ENCODE results near the gene SYCP2L. TPM values are rescaled to one million over a fixed set of nuclear protein-coding genes. Genes with fewer than 3 reads are reported as not detected.
A peak's percentile ranks its signal among the peaks of the same experiment; 100 is the strongest.

SYCP2L gene
- polyA plus RNA-seq, 1 donor (not counting 4 experiments of a cell fraction or from before 2014, with no cell fraction given): 1.3 TPM

DNA sequence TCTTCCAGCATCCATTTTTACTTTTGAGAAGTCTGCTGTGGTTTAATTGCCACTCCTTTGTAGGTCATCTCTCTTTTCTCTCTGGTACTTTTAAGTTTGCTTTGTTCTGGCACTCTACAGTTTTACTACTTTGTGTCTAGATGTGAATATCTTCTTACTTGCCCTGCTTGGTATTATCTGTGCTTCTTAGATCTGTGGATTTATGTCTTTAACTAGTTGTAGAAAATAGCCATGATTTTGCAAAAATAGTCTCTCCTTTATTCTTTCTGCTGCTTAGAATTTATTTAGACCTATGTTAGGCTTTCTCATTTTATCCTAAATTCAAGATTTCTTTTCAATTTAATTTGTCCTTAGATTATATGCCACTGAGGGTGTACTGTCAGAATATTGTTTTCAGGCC, 43.3 kb upstream of the SYCP2L start:
- Histone ChIP-seq H3K27ac (ENCODE audit: control insufficient read depth, insufficient read depth, low read length) (no peak overlapping the region), H3K9ac (ENCODE audit: control insufficient read depth, extremely low read depth, insufficient read depth, low read length) (no peak overlapping the region), H2AFZ (ENCODE audit: control insufficient read depth, low read length) (no peak overlapping the region), H3K27me3 (ENCODE audit: control insufficient read depth, extremely low read depth, insufficient read depth, low read length) (no peaks in the 10 kb centered on the region), H3K9me3 (ENCODE audit: control insufficient read depth, low read depth, low read length) (no peaks in the 10 kb centered on the region), H3K4me3 (ENCODE audit: control insufficient read depth in 2 of 3, extremely low read depth in 1 of 3, insufficient read depth in 2 of 3, low read depth in 1 of 3, low read length in 3 of 3) (no peak overlapping the region), H3K4me1 (ENCODE audit: control insufficient read depth, extremely low read depth, insufficient read depth, low read length) (no peaks in the 10 kb centered on the region), H4K20me1 (ENCODE audit: control insufficient read depth, extremely low read depth, insufficient read depth, low read length) (no peaks in the 10 kb centered on the region), H3K4me2 (ENCODE audit: control insufficient read depth, extremely low read depth, insufficient read depth, low read depth, low read length) (no peak overlapping the region), H3K9me1 (ENCODE audit: control insufficient read depth, extremely low read depth, insufficient read depth, low read length) (no peaks in the 10 kb centered on the region), H3K36me3 (ENCODE audit: control insufficient read depth in 2 of 2, extremely low read depth in 1 of 2, insufficient read depth in 2 of 2, low read length in 2 of 2) (no peaks in the 10 kb centered on the region), H3K79me2 (ENCODE audit: control insufficient read depth, insufficient read depth, low read length) (no peaks in the 10 kb centered on the region)
- TF ChIP-seq EZH2 (IDR thresholded peaks at IDR 0.05; ENCODE audit: low read length) (no peak), CTCF (optimal IDR thresholded peaks at IDR 0.05 in 1 of 3, IDR thresholded peaks at IDR 0.05 in 1 of 3, conservative IDR thresholded peaks at IDR 0.05 in 1 of 3; ENCODE audit: extremely low read depth in 1 of 3, insufficient read depth in 2 of 3, low read length in 3 of 3) (no peak)
- no peak for FAIRE-seq
- no peak for DNase-seq (ENCODE audit: low read depth, low spot score)
- dilution Hi-C loops (cut with MboI; ENCODE audit: extremely low pct_ligation_motif_present, low sequenced_read_pairs): no loop called here

DNA sequence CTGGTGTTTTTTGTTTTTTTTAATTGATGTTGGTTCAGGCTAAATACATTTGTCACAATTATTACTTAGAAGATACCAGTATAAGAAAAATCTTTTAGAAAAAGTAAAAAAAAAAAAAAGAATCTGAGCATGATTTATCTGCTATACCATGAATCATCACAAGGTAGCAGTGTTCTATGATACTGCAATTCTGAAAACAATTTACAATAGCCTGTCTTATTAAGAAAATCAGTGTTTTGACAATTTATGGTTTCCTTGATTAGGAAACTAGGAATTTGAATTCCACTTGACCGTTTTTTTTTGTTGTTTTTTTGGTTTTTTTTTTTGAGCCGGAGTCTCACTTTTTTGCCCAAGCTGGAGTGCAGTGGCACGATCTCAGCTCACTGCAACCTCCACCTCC, 39.2 kb upstream of the SYCP2L start:
- DNase-seq (ENCODE audit: low read depth, low spot score): no peak
- Histone ChIP-seq H3K9ac (ENCODE audit: control insufficient read depth, extremely low read depth, insufficient read depth, low read length) (no peak overlapping the region), H3K27me3 (ENCODE audit: control insufficient read depth, extremely low read depth, insufficient read depth, low read length) (no peaks in the 10 kb centered on the region), H2AFZ (ENCODE audit: control insufficient read depth, low read length) (no peak overlapping the region), H3K79me2 (ENCODE audit: control insufficient read depth, insufficient read depth, low read length) (no peaks in the 10 kb centered on the region), H3K4me1 (ENCODE audit: control insufficient read depth, extremely low read depth, insufficient read depth, low read length) (no peaks in the 10 kb centered on the region), H3K4me2 (ENCODE audit: control insufficient read depth, extremely low read depth, insufficient read depth, low read depth, low read length) (no peak overlapping the region), H3K36me3 (ENCODE audit: control insufficient read depth in 2 of 2, extremely low read depth in 1 of 2, insufficient read depth in 2 of 2, low read length in 2 of 2) (no peaks in the 10 kb centered on the region), H3K9me1 (ENCODE audit: control insufficient read depth, extremely low read depth, insufficient read depth, low read length) (no peaks in the 10 kb centered on the region), H3K27ac (ENCODE audit: control insufficient read depth, insufficient read depth, low read length) (no peak overlapping the region), H3K4me3 (ENCODE audit: control insufficient read depth in 2 of 3, extremely low read depth in 1 of 3, insufficient read depth in 2 of 3, low read depth in 1 of 3, low read length in 3 of 3) (no peak overlapping the region), H4K20me1 (ENCODE audit: control insufficient read depth, extremely low read depth, insufficient read depth, low read length) (no peaks in the 10 kb centered on the region), H3K9me3 (ENCODE audit: control insufficient read depth, low read depth, low read length) (no peaks in the 10 kb centered on the region)
- dilution Hi-C loops (cut with MboI; ENCODE audit: extremely low pct_ligation_motif_present, low sequenced_read_pairs): no loop called here
- TF ChIP-seq CTCF (optimal IDR thresholded peaks at IDR 0.05 in 1 of 3, IDR thresholded peaks at IDR 0.05 in 1 of 3, conservative IDR thresholded peaks at IDR 0.05 in 1 of 3; ENCODE audit: extremely low read depth in 1 of 3, insufficient read depth in 2 of 3, low read length in 3 of 3) (peak in 2 of 3 experiments; percentile 24 to 30), EZH2 (IDR thresholded peaks at IDR 0.05; ENCODE audit: low read length) (no peak)
- no peak for FAIRE-seq

Data from keratinocyte (primary cell).